Uterine smooth muscle cell (primary cell): Measurements from ENCODE around the gene CEP95. TPM values are rescaled to one million over a fixed set of nuclear protein-coding genes. Genes with fewer than 3 reads are reported as not detected.

Experiments used
- total RNA-seq: library from RNA; depleted of rRNA; stranded (reverse); fragments of >200 nt; gene quantifications from 2 replicates; pipeline ENCODE4 v1.2.3, GENCODE V29; 2014

Gene CEP95, protein sequence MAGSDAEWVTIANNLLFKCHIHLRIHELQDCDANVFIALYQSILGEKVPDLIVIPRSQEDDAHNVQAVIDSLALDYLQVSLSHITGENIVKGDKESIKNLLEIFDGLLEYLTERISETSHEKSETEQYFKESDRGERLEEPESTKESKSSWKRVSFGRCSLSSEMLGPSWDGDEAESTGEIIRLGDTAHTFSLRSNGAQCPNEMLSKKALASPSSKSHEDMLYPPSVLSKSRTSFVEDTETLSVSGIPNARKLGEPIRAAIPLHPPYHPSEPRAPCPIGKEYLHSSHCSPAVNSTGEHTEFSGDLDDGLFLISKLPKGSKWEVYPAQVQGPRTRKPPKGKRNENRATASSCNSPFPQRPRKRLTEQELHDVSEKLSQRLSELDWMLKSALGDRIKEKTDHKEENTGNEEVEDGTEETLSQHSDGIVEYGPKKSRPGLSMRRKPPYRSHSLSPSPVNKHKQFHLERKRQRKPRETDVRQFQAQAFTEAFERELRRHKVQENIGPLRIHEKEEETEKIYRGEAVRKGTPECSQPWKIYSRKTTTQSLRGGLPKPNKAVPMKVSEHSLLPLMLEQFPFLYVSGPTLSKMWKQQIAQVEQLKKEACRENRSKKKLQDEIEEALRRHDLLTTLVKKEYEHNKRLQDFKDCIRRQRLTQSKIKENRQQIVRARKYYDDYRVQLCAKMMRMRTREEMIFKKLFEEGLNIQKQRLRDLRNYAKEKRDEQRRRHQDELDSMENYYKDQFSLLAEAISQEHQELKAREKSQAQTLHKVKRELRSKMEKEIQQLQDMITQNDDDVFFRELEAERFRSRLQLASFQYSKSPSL
- total RNA-seq, result 20.4 and 21.2 TPM in 2 replicates

DNA sequence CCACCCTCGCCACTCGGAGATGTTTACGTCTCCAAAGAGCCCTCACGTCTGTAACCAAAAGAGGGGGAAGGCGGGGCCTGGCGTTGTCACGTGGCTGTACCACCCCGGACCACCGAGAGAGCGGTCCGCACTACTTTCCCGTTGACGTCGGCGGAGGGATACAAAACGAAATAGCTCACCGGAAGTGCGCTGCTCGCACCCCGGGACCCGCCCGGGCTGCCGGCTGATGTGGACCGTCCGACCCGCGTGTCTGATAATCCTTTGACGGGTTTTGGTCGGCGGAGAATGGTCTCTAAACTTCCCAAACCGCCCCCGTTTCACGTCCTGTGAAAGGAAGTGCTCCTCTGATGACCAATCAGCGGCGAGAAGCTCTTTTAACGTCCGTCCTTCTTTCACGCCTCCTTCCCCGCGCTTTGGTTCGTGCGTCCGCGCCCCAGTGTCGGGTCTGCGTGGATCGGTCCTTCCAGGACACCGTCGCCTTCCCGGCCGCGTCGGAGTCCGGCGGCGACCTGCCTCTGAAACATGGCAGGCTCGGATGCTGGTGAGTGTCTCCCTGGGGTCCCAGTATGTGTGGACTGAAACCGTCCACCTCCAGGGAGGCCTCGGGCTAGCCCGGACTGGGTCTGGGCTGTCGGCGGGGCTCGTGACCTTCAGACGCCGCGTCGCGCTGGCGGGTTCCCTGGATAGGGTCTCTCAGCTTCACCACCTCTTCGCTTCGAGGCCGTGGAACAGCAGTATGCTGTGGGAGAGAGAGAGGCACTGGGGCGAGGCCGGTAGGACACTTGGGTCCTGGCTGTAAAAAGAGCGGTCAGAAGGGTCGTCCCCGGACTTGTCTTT, at the start of gene CEP95:
Gene CEP95 (plus strand): TSS at position 402 of the 837 bp plus-strand sequence. CDS start 121 bp downstream, at position 523.

DNA sequence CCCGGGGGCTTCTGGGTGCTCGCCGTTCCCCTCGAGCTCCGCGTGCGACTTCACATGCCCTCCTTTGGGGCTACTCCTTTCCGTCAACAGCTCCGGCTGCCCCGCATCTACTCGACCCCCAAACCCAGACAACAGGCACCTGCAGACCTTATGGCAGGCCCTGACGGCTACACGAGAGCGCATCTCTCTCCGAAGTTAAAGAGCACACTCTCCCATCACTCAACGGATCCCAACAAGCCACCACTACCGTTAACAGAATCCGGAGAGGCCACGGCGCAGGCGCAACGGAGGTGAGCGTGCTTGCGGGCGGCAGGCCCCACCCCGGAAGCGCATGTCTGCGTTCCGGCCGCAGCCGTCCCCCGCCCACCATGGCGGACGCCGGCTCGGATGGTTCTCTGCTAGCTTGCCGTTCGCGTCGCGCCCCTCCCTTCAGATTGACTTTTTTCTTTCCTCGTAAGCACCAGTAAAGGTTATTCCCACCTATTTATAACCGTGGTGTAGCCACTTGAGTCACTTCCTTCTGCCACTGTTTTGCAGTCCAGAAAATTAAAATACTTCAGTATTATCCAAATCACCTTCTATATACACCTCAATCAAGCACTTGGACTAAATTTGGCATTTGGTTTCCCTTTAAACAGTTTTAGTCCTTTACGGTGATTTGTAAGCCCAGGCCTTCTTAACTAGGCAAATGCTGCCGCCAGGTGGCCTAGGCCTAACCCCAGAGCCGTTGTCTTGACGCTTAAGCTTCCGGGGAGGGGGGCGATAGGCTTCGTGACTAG, 9.8 kb upstream of the CEP95 start, which contains the start of gene POLG2:
Gene POLG2 (minus strand): TSS at position 269 of the 779 bp plus-strand sequence. CDS start 86 bp downstream, at position 183.

DNA sequence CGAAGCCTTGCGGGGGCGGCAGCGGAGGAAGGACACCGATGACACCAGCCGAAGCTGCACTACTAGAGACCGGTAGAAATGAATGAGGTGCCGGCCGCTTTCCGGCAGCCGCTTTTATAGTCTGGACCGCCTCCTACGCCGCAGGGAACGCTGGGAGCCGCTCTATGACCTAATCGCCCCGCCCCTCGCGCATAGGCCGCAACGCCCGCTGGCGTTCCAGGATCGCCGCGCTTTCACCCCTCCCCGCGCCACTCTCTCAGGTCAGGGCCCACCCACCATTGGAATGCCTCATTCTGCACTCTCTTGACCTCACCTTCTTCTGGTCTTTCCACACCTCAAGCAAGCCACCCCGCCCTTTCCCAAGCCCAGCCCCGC, 589 bp upstream of the CEP95 start, which contains the start of gene DDX5:
Gene DDX5 (minus strand): TSS at position 89 of the 375 bp plus-strand sequence. CDS start 170 bp downstream, outside the sequence.

Other genes with a start within 250 kb of the CEP95 start
- 23.8 and 31.4 TPM in 2 replicates for gene TEX2, start 243.7 kb upstream of the CEP95 start, total RNA-seq
- gene PECAM1, start 116.1 kb upstream of the CEP95 start, total RNA-seq, result 0.33 and 0.75 TPM in 2 replicates
- 16.4 and 21.7 TPM in 2 replicates for gene MILR1, start 57.9 kb upstream of the CEP95 start, total RNA-seq
- 12.9 and 18.4 TPM in 2 replicates for gene POLG2, start 9.9 kb upstream of the CEP95 start, total RNA-seq
- 386 and 428 TPM in 2 replicates for gene DDX5, start 688 bp upstream of the CEP95 start, total RNA-seq
- 126 and 145 TPM in 2 replicates for gene SMURF2, start 155.3 kb downstream of the CEP95 start, total RNA-seq